ENCODE measurements around the gene EFNA1.
A peak's percentile ranks its signal among the peaks of the same experiment; 100 is the strongest.

EFNA1 gene

DNA sequence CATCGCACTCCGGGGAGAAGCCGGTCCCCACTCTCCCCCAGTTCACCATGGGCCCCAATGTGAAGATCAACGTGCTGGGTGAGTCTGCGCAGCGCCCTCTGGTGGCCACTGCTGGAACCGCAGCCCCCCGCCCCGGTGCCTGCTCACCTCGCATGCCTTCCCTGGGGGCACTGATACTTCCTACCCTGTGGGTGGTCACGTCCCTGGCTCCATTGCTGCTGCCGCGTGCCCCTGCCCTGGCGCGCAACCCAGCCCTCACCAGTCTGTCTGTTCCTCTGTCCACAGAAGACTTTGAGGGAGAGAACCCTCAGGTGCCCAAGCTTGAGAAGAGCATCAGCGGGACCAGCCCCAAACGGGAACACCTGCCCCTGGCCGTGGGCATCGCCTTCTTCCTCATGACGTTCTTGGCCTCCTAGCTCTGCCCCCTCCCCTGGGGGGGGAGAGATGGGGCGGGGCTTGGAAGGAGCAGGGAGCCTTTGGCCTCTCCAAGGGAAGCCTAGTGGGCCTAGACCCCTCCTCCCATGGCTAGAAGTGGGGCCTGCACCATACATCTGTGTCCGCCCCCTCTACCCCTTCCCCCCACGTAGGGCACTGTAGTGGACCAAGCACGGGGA is 41.4 kb upstream of the EFNA1 start:
- TF ChIP-seq, protein P1, sequence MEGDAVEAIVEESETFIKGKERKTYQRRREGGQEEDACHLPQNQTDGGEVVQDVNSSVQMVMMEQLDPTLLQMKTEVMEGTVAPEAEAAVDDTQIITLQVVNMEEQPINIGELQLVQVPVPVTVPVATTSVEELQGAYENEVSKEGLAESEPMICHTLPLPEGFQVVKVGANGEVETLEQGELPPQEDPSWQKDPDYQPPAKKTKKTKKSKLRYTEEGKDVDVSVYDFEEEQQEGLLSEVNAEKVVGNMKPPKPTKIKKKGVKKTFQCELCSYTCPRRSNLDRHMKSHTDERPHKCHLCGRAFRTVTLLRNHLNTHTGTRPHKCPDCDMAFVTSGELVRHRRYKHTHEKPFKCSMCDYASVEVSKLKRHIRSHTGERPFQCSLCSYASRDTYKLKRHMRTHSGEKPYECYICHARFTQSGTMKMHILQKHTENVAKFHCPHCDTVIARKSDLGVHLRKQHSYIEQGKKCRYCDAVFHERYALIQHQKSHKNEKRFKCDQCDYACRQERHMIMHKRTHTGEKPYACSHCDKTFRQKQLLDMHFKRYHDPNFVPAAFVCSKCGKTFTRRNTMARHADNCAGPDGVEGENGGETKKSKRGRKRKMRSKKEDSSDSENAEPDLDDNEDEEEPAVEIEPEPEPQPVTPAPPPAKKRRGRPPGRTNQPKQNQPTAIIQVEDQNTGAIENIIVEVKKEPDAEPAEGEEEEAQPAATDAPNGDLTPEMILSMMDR (conservative IDR thresholded peaks at IDR 0.05; ENCODE audit: low read depth, low read length): peak; percentile 84
- no peak for DNase-seq (ENCODE audit: low read depth)
- no peak overlapping the region for H3K4me3 ChIP-seq (ENCODE audit: low read length)

DNA sequence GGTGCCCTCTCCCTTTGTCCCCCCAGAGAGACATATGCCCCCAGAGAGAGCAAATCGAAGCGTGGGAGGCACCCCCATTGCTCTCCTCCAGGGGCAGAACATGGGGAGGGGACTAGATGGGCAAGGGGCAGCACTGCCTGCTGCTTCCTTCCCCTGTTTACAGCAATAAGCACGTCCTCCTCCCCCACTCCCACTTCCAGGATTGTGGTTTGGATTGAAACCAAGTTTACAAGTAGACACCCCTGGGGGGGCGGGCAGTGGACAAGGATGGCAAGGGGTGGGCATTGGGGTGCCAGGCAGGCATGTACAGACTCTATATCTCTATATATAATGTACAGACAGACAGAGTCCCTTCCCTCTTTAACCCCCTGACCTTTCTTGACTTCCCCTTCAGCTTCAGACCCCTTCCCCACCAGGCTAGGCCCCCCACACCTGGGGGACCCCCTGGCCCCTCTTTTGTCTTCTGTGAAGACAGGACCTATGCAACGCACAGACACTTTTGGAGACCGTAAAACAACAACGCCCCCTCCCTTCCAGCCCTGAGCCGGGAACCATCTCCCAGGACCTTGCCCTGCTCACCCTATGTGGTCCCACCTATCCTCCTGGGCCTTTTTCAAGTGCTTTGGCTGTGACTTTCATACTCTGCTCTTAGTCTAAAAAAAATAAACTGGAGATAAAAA is 40.7 kb upstream of the EFNA1 start:
- no peak overlapping the region for H3K4me3 ChIP-seq (ENCODE audit: low read length)
- DNase-seq (ENCODE audit: low read depth): no peak
- TF ChIP-seq, protein P1 (conservative IDR thresholded peaks at IDR 0.05; ENCODE audit: low read depth, low read length): peak; percentile 12

DNA sequence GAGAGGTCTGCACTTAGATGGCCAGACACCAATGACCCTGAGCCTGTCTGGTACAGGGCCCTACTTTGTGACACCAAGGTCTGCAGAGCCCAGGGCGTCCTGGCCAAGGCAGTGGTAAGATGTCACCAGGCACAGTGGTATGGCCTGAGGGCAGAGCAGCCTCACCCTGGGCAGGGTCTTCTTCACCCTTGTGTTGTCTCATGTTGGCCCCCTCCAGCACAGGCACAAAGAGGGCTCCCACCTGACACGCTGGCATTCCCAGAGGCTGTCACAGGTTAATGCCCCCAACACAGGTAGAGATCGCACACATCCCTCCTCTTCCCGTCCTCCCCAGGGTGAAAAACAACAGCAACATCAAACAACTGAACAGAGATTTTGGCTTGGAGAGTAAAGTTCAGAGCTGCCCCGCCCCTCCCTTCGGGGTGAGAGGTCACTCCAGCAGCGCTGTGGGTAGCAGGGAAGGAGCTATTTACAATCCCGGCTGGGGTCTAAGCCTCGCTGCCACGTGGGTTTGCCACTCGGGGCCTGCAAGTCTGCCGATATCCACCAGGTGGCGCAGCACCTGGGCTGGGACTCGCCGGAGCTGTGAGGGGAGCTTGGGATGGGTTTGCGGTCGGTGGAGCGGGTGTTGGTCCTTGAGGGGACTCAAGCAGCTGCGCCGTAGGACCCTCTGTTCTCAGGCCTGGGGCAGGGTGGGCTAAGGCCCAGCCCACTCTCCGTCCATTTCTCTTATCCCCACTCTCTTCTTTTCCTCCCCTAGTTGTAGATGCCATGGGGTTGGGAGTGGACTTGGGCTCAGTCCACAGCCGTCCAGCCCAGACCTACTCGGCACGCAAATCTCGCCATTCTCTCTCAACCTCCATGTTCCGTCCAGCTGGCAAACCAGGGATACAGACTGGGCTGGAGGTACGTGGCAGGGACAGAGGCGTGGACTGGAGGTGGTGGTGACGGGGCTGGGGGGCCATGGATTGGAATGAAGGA is 36.3 kb upstream of the EFNA1 start:
- no peak for DNase-seq (ENCODE audit: low read depth)
- H3K4me3 ChIP-seq (ENCODE audit: low read length): no peak overlapping the region
- TF ChIP-seq, protein P1 (conservative IDR thresholded peaks at IDR 0.05; ENCODE audit: low read depth, low read length): peak; percentile 95

DNA sequence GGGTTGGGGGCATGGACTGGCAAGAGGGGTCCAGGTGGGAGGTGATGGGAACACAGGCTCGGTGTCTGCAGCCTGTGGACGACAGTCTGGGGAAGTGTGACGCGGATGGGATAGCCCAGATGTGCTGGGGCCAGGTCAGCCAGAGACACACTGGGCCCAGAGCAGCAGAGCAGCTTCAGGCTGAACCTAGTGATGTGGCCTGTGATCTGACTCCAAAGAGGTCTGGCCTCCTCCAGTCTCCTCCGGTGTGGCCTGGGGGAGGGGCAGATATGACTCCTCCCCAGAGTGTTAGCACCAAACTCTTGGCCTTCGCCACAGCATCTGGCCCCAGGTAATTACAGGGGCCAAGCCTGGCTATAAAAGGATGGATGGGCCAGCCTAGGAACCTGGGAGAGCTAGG is 35.5 kb upstream of the EFNA1 start:
- H3K4me3 ChIP-seq (ENCODE audit: low read length): no peak overlapping the region
- no peak for DNase-seq (ENCODE audit: low read depth)
- TF ChIP-seq, protein P1 (conservative IDR thresholded peaks at IDR 0.05; ENCODE audit: low read depth, low read length): no peak

DNA sequence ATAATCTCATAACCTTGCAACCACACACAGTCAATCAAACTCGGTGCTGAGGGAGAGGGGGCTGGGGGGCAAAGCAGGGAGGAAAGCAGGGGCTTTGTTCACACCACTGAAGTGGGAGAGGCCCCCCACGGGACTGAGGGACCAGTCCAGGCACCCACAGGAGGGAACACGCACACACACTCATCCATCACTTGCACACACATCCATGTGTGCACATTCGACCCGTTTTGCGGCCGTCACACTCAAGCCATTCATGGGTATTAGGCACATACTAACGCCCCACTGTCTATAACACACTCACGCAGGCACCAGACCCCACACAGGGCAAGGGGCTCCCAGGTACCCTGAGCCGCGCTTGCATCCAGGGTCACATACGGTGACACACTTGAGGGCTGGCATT is 35.0 kb upstream of the EFNA1 start:
- DNase-seq (ENCODE audit: low read depth): no peak
- TF ChIP-seq, protein P1 (conservative IDR thresholded peaks at IDR 0.05; ENCODE audit: low read depth, low read length): no peak
- no peak overlapping the region for H3K4me3 ChIP-seq (ENCODE audit: low read length)

DNA sequence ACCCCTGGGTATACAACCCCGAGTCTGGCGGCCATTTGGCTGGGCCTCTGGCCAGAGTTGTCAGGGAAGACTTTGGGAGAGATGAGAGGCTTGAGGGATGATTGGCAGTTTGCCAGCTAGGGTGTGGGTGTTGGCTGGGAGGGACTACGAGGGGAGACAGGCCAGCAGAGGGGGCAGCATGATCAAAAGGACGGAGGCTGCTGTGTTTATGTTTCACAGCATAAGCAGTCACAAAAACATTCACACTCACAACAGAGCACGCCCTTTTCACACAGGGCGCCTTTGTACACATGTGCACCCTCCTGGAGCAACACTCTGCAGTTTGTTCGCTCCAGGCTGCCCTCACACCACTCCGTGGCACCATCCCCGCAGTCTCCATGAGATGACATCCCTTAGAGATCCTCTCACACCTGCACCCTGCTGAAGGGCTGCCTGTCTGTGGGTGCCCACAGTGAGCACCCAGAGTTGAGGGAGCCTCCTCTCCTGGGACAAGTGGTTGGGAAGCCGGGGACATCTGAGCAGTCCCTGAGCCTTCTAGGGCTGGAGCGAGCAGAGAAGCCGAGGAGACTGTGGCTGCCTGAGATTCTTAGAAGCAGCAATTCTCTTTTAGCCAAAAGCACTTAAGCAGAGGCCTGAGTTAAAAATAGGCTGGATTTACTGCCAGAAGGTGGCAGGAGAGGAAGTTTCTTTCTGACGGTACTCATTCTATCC is 33.6 kb upstream of the EFNA1 start:
- TF ChIP-seq, protein P1 (conservative IDR thresholded peaks at IDR 0.05; ENCODE audit: low read depth, low read length): peak; percentile 56
- DNase-seq (ENCODE audit: low read depth): no peak
- no peak overlapping the region for H3K4me3 ChIP-seq (ENCODE audit: low read length)
